ENCODE data around the gene EPHA6.
"Not testable (repeated sequence)": the region's sequence is repeated elsewhere in the genome, so short reads cannot be mapped to it uniquely, and the experiment has no call there.

The EPHA6 gene

GRCh38 chr3:97485206-97485605 is 670.8 kb downstream of the EPHA6 start:
- DNase-seq, result no peak

- no peak for DNase-seq
Measured at GRCh38 chr3:97487587-97487986, 673.2 kb downstream of the EPHA6 start.

GRCh38 chr3:97488741-97489140 is 674.3 kb downstream of the EPHA6 start:
- DNase-seq, result no peak

- no peak for DNase-seq
Measured at GRCh38 chr3:97495896-97496295, 681.5 kb downstream of the EPHA6 start.

- DNase-seq, result no peak
Measured at GRCh38 chr3:97497138-97497537, 682.7 kb downstream of the EPHA6 start.

GRCh38 chr3:97504463-97504862 is 690.1 kb downstream of the EPHA6 start:
- no peak for DNase-seq

GRCh38 chr3:97510795-97511194 is 696.4 kb downstream of the EPHA6 start:
- no peak for DNase-seq

GRCh38 chr3:97515076-97515475 is 700.7 kb downstream of the EPHA6 start:
- no peak for DNase-seq

- DNase-seq, result no peak
Measured at GRCh38 chr3:97530691-97531090, 716.3 kb downstream of the EPHA6 start.

GRCh38 chr3:97547573-97547972 is 733.2 kb downstream of the EPHA6 start:
- DNase-seq, result not testable (repeated sequence)

- no peak for DNase-seq
Measured at GRCh38 chr3:97550408-97550807, 736.0 kb downstream of the EPHA6 start.

- no peak for DNase-seq
Measured at GRCh38 chr3:97552186-97552585, 737.8 kb downstream of the EPHA6 start.

GRCh38 chr3:97575742-97576141 is 761.3 kb downstream of the EPHA6 start:
- DNase-seq, result no peak

GRCh38 chr3:97576221-97576620 is 761.8 kb downstream of the EPHA6 start:
- DNase-seq, result no peak

GRCh38 chr3:97579365-97579764 is 765.0 kb downstream of the EPHA6 start:
- no peak for DNase-seq

GRCh38 chr3:97610626-97611025 is 796.2 kb downstream of the EPHA6 start:
- DNase-seq, result no peak

- no peak for DNase-seq
Measured at GRCh38 chr3:97612632-97613031, 798.2 kb downstream of the EPHA6 start.

- DNase-seq, result no peak
Measured at GRCh38 chr3:97613139-97613538, 798.7 kb downstream of the EPHA6 start.

- not testable (repeated sequence) for DNase-seq
Measured at GRCh38 chr3:97620514-97620913, 806.1 kb downstream of the EPHA6 start.

GRCh38 chr3:97636465-97636864 is 822.1 kb downstream of the EPHA6 start:
- no peak for DNase-seq

- DNase-seq, result no peak
Measured at GRCh38 chr3:97646932-97647331, 832.5 kb downstream of the EPHA6 start.

GRCh38 chr3:97647441-97647982 is 833.1 kb downstream of the EPHA6 start:
- DNase-seq, result no peak

- no peak for DNase-seq
Measured at GRCh38 chr3:97655971-97656370, 841.6 kb downstream of the EPHA6 start.

GRCh38 chr3:97656638-97657037 is 842.2 kb downstream of the EPHA6 start:
- DNase-seq, result no peak

- DNase-seq, result no peak
Measured at GRCh38 chr3:97658668-97659285, 844.4 kb downstream of the EPHA6 start.
